ENCODE results near the gene GP9. TPM values are rescaled to one million over a fixed set of nuclear protein-coding genes. Genes with fewer than 3 reads are reported as not detected.

The GP9 gene
- total and polyA plus RNA-seq, 2 donors (not counting 1 experiment from before 2014, with no cell fraction given), result not detected

- Histone ChIP-seq H4K20me1 (ENCODE audit: control insufficient read depth, insufficient read depth, low read length, poor library complexity, severe bottlenecking) (no peaks in the 10 kb centered on the region), H3K27ac (ENCODE audit: low read length in 2 of 2) (no peak overlapping the region), H3K4me3 (ENCODE audit: control extremely low read depth in 1 of 5, extremely low read depth in 1 of 5, insufficient read depth in 1 of 5, low read depth in 2 of 5, low read length in 4 of 5) (no peak overlapping the region), H3K36me3 (replicated peaks in 1 of 2; ENCODE audit: control extremely low read depth in 1 of 2, control insufficient read depth in 1 of 2, extremely low read depth in 1 of 2, insufficient read depth in 2 of 2, low read length in 1 of 2) (no peaks in the 10 kb centered on the region), H3K4me1 (ENCODE audit: control insufficient read depth in 2 of 2, insufficient read depth in 2 of 2, low read length in 2 of 2) (peaks cover 3 to 18% of the 10 kb centered on the region in 2 donors), H3K79me2 (ENCODE audit: control insufficient read depth, insufficient read depth, low read length) (no peaks in the 10 kb centered on the region), H3K4me2 (replicated peaks; ENCODE audit: low read depth, low read length, poor library complexity, severe bottlenecking) (no peak overlapping the region), H3K9ac (ENCODE audit: low read length) (no peak overlapping the region), H3K9me3 (ENCODE audit: control extremely low read depth in 1 of 3, control insufficient read depth in 2 of 3, insufficient read depth in 1 of 3, low read length in 2 of 3) (peaks cover 0 to 4% (median 0%) of the 10 kb centered on the region in 3 donors), H2AFZ (ENCODE audit: insufficient read depth, low read depth, low read length, poor library complexity, severe bottlenecking) (no peak overlapping the region), H3K27me3 (replicated peaks in 1 of 4; ENCODE audit: control extremely low read depth in 1 of 4, control insufficient read depth in 3 of 4, insufficient read depth in 4 of 4, low read length in 3 of 4) (peaks cover 0 to 36% (median 6%) of the 10 kb centered on the region in 4 experiments)
- intact Hi-C loops (cut with micrococcal nuclease), result no loop called here
- 74% methylated on average over 19 of the region's 19 CpGs for WGBS (ENCODE audit: insufficient coverage)
- Mint-ChIP-seq H3K4me1 (peaks cover 9% of the 10 kb centered on the region), H3K27ac (no peak overlapping the region), H3K27me3 (peaks cover 34% of the 10 kb centered on the region), H3K4me3 (no peak overlapping the region), H3K9me3 (ENCODE audit: insufficient read depth) (no peaks in the 10 kb centered on the region)
- TF ChIP-seq EZH2 (IDR thresholded peaks at IDR 0.05; ENCODE audit: borderline replicate concordance, insufficient read depth, low read depth, low read length, poor library complexity, severe bottlenecking) (no peak), CTCF (IDR thresholded peaks at IDR 0.05) (no peak)
- no peak for DNase-seq
- ChIA-PET CTCF (no interaction called here), POLR2A (interaction anchor here (0.6 kb wide), 1 partner anchor 172 kb away, joined by 3 read pairs; no protein-coding TSS in a partner anchor)
- no peak for ATAC-seq (ENCODE audit: low read depth)
Measured at GRCh38 chr3:129061023-129061887, 676 bp downstream of the GP9 start.

Measured in B cell (primary cell).